Measurements from ENCODE around the gene SAA1. TPM values are rescaled to one million over a fixed set of nuclear protein-coding genes. Genes with fewer than 3 reads are reported as not detected.

Gene SAA1
- total and polyA plus RNA-seq, 10 of the 15 experiments (the other 5 are each of a cell fraction or from before 2014, with no cell fraction given) = 0.36 to 6.9 TPM; not detected in 8

DNA sequence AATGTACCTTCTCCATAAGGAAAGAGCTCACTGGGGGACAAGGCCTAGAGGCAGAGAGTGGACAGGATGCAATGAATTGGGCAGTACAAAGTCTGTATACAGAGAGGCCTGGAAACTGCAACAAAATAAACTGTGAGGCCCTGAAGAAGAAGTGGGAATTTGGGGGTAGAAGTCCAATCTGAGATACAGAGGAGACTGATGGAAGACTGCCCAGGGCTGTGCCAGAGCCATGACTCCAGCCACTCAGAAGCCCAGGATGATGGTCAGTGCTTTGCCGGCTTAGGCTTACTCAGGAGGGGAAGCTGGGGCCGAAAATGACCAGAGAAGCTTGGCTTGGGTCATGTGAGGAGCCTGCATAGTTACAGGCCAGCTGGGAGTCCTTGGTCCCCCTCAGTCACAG is 35.2 kb upstream of the SAA1 start:
- POLR2A ChIA-PET = no interaction called here
- 89% methylated on average over 2 of the region's 2 CpGs for WGBS (ENCODE audit: insufficient coverage, insufficient replicate concordance, low lambda C conversion rate, missing lambda C conversion rate)
- TF ChIP-seq IRF4 (IDR thresholded peaks at IDR 0.05; ENCODE audit: low read depth, low read length) (no peak), CBX5 (IDR thresholded peaks at IDR 0.05; ENCODE audit: low read depth) (no peak), SPI1 (IDR thresholded peaks at IDR 0.05; ENCODE audit: borderline replicate concordance, insufficient read depth, low read depth, low read length) (no peak), CHD2 (IDR thresholded peaks at IDR 0.05; ENCODE audit: borderline replicate concordance, low read depth, low read length) (no peak), RUNX3 (IDR thresholded peaks at IDR 0.05; ENCODE audit: low read length) (no peak), BMI1 (IDR thresholded peaks at IDR 0.05; ENCODE audit: borderline replicate concordance) (no peak), LARP7 (IDR thresholded peaks at IDR 0.05) (no peak), EED (IDR thresholded peaks at IDR 0.05; ENCODE audit: low read depth) (no peak), BHLHE40 (IDR thresholded peaks at IDR 0.05; ENCODE audit: borderline replicate concordance in 1 of 2, low read depth in 2 of 2, low read length in 1 of 2) (no peak), MYB (IDR thresholded peaks at IDR 0.05; ENCODE audit: borderline replicate concordance, low read depth, low read length) (no peak), MEF2A (IDR thresholded peaks at IDR 0.05; ENCODE audit: insufficient read depth, low read depth, low read length) (no peak), CHD4 (IDR thresholded peaks at IDR 0.05) (no peak), NFYB (IDR thresholded peaks at IDR 0.05; ENCODE audit: insufficient read depth, low read depth, low read length) (no peak)
- TF ChIP-seq, protein P1, sequence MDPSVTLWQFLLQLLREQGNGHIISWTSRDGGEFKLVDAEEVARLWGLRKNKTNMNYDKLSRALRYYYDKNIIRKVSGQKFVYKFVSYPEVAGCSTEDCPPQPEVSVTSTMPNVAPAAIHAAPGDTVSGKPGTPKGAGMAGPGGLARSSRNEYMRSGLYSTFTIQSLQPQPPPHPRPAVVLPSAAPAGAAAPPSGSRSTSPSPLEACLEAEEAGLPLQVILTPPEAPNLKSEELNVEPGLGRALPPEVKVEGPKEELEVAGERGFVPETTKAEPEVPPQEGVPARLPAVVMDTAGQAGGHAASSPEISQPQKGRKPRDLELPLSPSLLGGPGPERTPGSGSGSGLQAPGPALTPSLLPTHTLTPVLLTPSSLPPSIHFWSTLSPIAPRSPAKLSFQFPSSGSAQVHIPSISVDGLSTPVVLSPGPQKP (IDR thresholded peaks at IDR 0.05; ENCODE audit: low read depth, low read length) = no peak
- TF ChIP-seq, protein P2, sequence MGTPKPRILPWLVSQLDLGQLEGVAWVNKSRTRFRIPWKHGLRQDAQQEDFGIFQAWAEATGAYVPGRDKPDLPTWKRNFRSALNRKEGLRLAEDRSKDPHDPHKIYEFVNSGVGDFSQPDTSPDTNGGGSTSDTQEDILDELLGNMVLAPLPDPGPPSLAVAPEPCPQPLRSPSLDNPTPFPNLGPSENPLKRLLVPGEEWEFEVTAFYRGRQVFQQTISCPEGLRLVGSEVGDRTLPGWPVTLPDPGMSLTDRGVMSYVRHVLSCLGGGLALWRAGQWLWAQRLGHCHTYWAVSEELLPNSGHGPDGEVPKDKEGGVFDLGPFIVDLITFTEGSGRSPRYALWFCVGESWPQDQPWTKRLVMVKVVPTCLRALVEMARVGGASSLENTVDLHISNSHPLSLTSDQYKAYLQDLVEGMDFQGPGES (IDR thresholded peaks at IDR 0.05) = no peak
- CTCF ChIA-PET = interaction anchor here (2.1 kb wide), 1 partner anchor 13 kb away, joined by 10 read pairs; no protein-coding TSS in a partner anchor
- DNase-seq (ENCODE audit: low read depth, low spot score) = no peak
- no peaks in the 10 kb centered on the region for H3K36me3 ChIP-seq (ENCODE audit: control insufficient read depth in 2 of 2, insufficient read depth in 2 of 2, low read length in 1 of 2)
- H3K4me1 ChIP-seq (ENCODE audit: control insufficient read depth, insufficient read depth, low read length) = peaks cover 8% of the 10 kb centered on the region
- intact Hi-C loops (cut with micrococcal nuclease; ENCODE audit: unreplicated experiment) (no loop called here), in situ Hi-C loops (cut with MboI) (no loop called here)
- no peaks in the 10 kb centered on the region for H3K9me3 ChIP-seq (replicated peaks; ENCODE audit: control insufficient read depth, insufficient read depth, low read length)
- SMC1A ChIA-PET (ENCODE audit: uncharacterized antibody, unreplicated experiment) = interaction anchor here (0.5 to 0.6 kb wide), 2 partner anchors 84 to 119 kb away, joined by 3 read pairs; no protein-coding TSS in a partner anchor
- no TSS peak for BruUV-seq (replicated peaks)
- RAD21 ChIA-PET (ENCODE audit: unreplicated experiment) = interaction anchor here (1.2 to 1.4 kb wide), 2 partner anchors 13 to 15 kb away, joined by 4 to 5 read pairs; no protein-coding TSS in a partner anchor
- no peak overlapping the region for H3K4me2 ChIP-seq (ENCODE audit: control insufficient read depth, insufficient read depth)
- no peak for ATAC-seq
- H3K27me3 ChIP-seq (replicated peaks in 1 of 2; ENCODE audit: control insufficient read depth in 2 of 2, insufficient read depth in 2 of 2, low read length in 1 of 2) = no peaks in the 10 kb centered on the region
- H2AFZ ChIP-seq (ENCODE audit: control insufficient read depth, low read depth, low read length) = no peak overlapping the region
- H3K27ac ChIP-seq (ENCODE audit: control insufficient read depth, insufficient read depth) = no peak overlapping the region
- H3K79me2 ChIP-seq (ENCODE audit: control insufficient read depth, insufficient read depth, low read length) = no peaks in the 10 kb centered on the region
- no peak overlapping the region for H3K9ac ChIP-seq (ENCODE audit: control insufficient read depth, insufficient read depth, low read length)
- FAIRE-seq = no peak
- no peak overlapping the region for H3K4me3 ChIP-seq
- no peaks in the 10 kb centered on the region for H4K20me1 ChIP-seq (ENCODE audit: control insufficient read depth, insufficient read depth)

Measured in GM12878 (cell line).